PFSK-1 (cell line): Measurements from ENCODE around the gene POLR2F.

Source experiments
- POLR2AphosphoS5 ChIP-seq: IDR thresholded peaks from 2 replicates; pipeline ENCODE4 v1.6.1; 2012; ENCODE audit warnings: low read depth, mild to moderate bottlenecking, control low read depth, low read length, moderate library complexity
- SIN3A ChIP-seq: IDR thresholded peaks from 2 replicates; pipeline ENCODE4 v1.6.1; 2012; ENCODE audit warnings: mild to moderate bottlenecking, low read length, moderate library complexity, borderline replicate concordance; ENCODE audit not compliant: insufficient read depth
- TAF1 ChIP-seq: IDR thresholded peaks from 2 replicates; pipeline ENCODE4 v1.6.1; 2012; ENCODE audit warnings: low read length, control low read depth, borderline replicate concordance; ENCODE audit not compliant: insufficient read depth
- TF ChIP-seq, protein P1 (sequence below), 2 experiments: IDR thresholded peaks; 2 replicates each; pipeline versions ENCODE4 v1.6.1 to v1.8.0; 2011 to 2012; ENCODE audit warnings: low read depth in 2 of 2, low read length in 2 of 2, control low read depth in 1 of 2, inconsistent platforms in 1 of 2, mild to moderate bottlenecking in 1 of 2, moderate library complexity in 1 of 2; ENCODE audit not compliant: insufficient read depth in 1 of 2

DNA sequence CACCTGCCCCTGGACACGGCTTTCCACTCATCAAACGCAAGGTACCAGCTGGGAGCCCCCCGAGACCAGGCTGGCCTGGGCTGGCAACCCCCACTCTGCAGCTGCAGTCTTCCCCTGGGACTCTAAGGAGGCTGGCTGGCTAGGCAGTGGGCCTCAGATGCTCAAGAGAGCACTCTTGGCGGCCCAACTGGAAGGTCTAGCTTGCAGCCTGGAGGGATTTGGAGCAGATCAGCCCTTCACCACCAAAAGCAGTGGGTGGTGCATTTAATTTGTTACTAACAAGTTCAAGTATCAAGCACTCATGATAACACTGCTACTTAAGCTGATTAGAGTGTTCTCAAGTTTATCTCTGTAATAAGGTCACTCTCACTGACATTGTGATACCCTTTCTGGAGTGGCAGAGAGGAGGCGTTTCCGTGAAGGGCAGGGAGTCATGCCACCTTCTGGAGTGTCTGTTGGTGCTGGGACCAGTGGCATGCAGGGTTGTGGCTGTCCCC, 21.6 kb upstream of the POLR2F start:
- TF ChIP-seq POLR2AphosphoS5, result no peak
- TF ChIP-seq SIN3A, result no peak
- TF ChIP-seq TAF1, result no peak
- TF ChIP-seq, protein P1, sequence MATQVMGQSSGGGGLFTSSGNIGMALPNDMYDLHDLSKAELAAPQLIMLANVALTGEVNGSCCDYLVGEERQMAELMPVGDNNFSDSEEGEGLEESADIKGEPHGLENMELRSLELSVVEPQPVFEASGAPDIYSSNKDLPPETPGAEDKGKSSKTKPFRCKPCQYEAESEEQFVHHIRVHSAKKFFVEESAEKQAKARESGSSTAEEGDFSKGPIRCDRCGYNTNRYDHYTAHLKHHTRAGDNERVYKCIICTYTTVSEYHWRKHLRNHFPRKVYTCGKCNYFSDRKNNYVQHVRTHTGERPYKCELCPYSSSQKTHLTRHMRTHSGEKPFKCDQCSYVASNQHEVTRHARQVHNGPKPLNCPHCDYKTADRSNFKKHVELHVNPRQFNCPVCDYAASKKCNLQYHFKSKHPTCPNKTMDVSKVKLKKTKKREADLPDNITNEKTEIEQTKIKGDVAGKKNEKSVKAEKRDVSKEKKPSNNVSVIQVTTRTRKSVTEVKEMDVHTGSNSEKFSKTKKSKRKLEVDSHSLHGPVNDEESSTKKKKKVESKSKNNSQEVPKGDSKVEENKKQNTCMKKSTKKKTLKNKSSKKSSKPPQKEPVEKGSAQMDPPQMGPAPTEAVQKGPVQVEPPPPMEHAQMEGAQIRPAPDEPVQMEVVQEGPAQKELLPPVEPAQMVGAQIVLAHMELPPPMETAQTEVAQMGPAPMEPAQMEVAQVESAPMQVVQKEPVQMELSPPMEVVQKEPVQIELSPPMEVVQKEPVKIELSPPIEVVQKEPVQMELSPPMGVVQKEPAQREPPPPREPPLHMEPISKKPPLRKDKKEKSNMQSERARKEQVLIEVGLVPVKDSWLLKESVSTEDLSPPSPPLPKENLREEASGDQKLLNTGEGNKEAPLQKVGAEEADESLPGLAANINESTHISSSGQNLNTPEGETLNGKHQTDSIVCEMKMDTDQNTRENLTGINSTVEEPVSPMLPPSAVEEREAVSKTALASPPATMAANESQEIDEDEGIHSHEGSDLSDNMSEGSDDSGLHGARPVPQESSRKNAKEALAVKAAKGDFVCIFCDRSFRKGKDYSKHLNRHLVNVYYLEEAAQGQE (IDR thresholded peaks at IDR 0.05; ENCODE audit: insufficient read depth in 1 of 2, low read depth in 2 of 2, low read length in 2 of 2), result no peak
